HG02885 (cell line): ENCODE measurements around the gene ZNF142.
A peak's percentile ranks its signal among the peaks of the same experiment; 100 is the strongest.
"Not testable (repeated sequence)": the region's sequence is repeated elsewhere in the genome, so short reads cannot be mapped to it uniquely, and the experiment has no call there.

Experiments used
- ATAC-seq: cut with Tn5 transposase; IDR thresholded peaks from one replicate; pipeline ENCODE4 v1.9.1; 2021; ENCODE audit warnings: mild to moderate bottlenecking; ENCODE audit not compliant: unreplicated experiment, poor library complexity

Gene ZNF142

GRCh38 chr2:218659258-218659987 lies at the start of gene ZNF142, which contains the start of gene BCS1L:
Gene ZNF142, minus strand, starts transcription at chr2:218659623. Its CDS starts 3,194 bp downstream, at chr2:218656429.
Gene BCS1L, plus strand, starts transcription at chr2:218659683. Its CDS starts 1,305 bp downstream, at chr2:218660988.
- peak; percentile 98 for ATAC-seq

DNA sequence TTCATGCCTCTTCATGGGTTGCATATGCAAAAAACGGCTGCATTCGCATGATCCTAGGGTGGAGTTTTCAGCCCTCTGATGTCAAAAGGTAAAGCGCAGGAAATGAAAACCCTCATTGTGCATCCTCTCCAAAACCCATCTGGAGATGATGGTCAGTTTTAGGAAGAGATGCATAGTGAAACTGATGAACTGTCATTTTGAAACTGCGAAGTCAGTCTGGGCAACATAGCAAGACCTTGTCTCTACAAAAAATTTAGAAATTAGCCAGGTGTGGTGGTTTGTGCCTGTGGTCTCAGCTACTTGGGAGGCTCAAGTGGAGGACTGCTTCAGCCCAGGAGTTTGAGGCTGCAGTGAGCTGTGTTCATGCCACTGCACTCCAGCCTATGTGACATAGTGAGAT lies 48.7 kb upstream of the ZNF142 start:
- peak; percentile 21 for ATAC-seq

DNA sequence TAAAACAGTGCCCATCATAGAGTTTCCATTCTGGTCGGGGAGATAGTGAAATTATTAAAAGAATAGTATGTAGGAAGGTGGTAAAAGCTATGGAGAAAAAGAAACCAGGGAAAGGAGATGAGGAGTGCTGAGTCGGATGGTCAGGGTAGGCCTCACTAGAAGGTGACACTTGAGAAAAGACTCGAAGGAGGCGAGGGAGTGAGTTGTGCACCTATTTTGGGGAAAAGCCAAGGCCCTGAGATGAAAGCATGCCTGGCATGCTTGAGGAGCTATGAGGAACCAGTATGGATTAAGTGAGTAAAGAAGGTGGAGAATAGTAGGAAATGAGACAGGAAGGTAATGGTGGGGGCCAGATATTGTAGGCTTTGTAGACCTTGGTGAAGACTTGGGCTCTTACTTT lies 43.9 kb upstream of the ZNF142 start:
- ATAC-seq: no peak

- no peak for ATAC-seq
Observed at GRCh38 chr2:218701806-218702205, 42.4 kb upstream of the ZNF142 start.

DNA sequence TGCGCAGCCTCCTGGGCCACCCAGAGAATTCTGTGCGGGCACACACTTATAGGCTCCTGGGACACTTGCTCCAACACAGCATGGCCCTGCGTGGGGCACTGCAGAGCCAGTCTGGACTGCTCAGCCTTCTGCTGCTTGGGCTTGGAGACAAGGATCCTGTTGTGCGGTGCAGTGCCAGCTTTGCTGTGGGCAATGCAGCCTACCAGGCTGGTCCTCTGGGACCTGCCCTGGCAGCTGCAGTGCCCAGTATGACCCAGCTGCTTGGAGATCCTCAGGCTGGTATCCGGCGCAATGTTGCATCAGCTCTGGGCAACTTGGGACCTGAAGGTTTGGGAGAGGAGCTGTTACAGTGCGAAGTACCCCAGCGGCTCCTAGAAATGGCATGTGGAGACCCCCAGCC lies 39.5 kb upstream of the ZNF142 start:
- ATAC-seq: no peak

GRCh38 chr2:218694405-218695145 lies 35.2 kb upstream of the ZNF142 start:
- ATAC-seq: no peak

DNA sequence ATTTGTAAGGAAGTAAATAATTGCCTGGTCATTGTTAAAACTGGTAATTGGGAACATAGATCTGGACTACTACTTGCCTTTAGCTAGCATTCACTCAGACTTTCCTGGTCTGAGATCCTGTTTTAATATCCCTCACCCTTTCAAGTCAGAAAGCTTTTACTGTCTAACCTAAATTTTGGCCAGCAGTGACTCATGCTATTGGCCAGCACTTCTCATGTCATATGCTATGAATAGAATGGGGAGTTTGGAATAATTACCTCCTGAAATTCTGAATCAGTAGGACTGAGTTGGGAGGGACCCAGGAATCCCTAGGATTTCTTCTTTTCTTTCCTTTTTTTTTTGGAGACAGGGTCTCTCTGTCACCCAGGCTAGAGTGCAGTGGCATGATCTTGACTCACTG lies 31.8 kb upstream of the ZNF142 start:
- no peak for ATAC-seq

DNA sequence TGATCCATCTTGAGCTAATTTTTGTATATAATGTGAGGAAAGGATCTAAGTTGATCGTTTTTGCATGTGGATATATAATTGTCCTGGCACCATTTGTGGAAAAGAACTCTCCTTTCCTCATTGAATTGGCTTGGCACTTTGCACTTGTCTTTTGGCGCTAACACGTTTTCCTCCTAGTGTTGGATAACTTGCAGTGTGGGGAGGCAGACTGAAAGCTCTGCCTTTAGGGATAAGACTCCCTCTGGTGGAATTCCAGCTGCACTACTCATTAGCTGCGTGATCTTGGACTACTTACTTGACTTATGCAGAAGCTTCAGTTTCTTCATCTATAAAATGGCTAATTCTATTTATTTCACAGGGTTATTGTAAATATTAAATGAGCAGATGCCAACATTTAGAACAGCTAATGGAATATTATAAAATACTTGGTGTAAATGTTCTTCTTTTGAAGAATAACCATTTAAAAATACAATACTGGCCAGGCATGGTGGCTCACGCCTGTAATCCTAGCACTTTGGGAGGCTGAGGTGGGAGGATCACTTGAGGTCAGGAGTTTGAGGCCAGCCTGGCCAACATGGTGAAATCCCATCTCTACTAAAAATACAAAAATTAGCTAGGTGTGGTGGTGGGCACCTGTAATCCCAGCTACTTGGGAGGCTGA lies 28.1 kb upstream of the ZNF142 start:
- ATAC-seq: not testable (repeated sequence)

- ATAC-seq: no peak
Observed at GRCh38 chr2:218680061-218680460, 20.6 kb upstream of the ZNF142 start.

GRCh38 chr2:218679119-218679518 lies 19.7 kb upstream of the ZNF142 start:
- ATAC-seq: no peak

DNA sequence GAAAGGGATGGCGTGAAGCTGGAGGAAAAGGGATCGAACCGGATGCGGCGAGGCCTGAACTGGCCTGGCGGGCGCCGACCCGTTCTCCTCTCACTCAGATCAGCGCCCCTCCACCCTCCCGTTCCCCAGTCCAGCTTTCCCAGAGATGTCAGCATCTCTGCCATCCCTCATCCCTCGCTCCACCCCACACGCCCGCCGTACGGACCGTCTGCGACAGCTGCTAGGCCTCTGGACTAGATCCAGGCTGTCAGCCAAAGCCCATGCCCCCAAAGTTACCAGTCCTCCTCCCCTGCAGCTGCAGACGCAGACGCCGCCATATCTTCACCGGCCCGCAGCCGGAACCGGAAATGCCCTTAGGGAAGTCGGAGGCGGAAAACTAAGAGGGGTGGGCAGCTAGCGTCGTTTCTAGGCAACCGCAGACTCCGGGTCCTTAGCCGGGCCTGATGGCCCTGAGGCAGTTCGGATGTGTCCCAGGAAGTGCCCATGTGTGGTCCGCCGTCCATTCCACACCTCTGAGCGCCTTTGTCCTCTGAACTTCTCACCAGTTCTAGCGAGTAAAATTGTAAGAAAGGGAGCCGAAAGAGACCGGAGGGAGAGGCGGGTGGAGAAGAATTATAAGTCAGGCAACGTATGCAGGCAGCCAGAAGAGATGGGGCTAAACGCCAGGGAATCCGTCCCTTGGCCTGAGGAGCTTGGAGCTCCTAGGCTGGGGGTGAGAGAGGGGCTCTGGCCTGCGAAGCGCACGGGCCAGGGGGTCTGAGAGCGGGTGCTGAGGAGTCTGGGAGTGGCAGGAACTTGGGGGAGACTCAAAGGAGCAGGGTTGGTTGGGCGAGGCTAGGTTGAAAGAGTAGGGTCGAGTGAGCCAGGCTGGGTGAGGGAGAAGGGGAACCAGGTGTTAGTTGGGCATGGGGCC lies 12.5 kb upstream of the ZNF142 start, which contains the start of the genes RNF25 and STK36:
TSS of gene RNF25 (minus strand) at position 349 of the 913 bp plus-strand sequence. CDS start at position 317, 32 bp downstream.
TSS of gene STK36 (plus strand) at position 433 of the 913 bp plus-strand sequence. CDS start 744 bp downstream, outside the sequence.
- ATAC-seq: peak; percentile 98

DNA sequence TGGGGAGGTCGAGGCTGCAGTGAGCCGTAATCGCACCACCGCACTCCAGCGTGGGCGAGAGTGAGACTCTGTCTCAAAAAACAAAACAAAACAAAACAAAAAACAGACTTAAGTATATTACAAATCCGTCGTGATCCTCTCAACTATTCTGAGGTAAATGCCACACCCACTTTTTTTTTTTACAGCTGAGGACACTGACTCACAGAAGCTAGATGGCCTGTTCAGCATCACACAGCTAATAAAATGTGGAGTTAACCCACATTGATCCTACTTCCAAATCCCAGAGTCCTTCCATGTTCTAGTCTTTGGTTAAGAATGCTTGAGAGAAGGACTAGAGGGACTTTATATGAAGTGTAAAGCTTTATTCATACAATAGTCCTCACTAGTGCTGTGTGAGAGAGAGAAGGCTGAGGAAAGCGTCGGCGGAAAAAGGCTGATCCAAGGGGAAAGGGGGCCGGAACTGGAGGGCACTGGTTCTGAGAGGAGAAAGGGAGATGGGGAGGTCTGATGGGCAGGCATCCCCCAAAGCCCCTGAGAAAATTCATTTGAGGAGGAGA lies 11.8 kb upstream of the ZNF142 start:
- ATAC-seq: no peak

DNA sequence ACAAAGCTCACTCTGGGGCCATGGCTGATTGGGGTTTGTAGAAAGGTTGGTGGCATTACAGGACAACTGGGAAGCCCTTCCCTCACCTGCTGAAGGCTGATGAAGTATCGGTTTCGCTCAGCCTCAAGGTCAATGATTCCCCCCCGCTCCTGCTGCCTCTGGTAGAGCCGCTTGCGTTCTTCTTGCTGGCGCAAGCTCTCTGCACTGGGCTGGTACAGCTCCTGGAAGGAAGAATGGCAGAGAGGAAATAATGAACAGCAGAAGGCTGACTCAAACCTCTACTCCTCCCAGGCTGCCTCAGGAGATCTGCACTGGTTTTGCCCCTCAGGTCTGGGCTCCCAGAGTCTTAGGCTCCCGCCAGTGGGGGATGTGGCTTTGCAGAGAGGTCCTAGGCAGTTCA lies 5.2 kb upstream of the ZNF142 start:
- ATAC-seq: no peak

DNA sequence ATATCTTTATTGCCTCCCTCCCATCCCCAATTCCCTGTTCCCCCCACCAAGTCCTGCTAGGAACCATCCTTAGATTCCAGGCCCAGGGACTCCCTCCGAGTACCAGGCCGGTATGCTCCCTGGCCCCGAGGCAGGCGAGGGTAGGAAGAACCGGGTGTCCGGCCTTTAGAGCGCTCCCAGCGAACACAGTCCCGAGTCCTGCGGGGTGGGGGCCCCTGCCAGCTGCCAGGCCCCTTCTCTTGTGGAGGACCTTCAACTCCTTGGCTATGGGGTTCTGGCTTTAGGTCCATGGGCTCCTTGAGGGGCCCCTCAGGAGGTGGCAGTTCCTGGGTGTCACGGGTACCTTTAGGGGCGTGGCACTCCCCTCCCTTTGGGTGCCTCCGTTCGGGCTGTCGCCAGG lies 4.5 kb upstream of the ZNF142 start:
- no peak for ATAC-seq

DNA sequence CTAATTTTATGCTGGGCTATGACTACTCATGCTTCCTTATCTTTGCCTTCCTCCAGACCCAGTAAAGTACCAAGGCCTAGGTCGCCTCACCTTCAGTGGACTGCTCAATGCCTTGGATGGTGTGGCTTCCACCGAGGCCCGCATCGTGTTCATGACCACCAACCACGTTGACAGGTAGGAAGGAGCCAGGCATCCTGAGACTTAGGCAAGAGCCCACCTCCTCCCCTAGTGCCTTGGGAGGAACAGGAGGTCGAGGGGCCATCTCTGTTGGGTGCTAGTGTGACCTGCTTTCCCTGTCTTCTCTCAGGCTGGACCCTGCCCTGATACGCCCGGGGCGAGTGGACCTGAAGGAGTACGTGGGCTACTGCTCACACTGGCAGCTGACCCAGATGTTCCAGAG lies 3.4 kb upstream of the ZNF142 start:
- ATAC-seq: no peak

- no peak for ATAC-seq
Observed at GRCh38 chr2:218662377-218662776, 3.0 kb upstream of the ZNF142 start.

DNA sequence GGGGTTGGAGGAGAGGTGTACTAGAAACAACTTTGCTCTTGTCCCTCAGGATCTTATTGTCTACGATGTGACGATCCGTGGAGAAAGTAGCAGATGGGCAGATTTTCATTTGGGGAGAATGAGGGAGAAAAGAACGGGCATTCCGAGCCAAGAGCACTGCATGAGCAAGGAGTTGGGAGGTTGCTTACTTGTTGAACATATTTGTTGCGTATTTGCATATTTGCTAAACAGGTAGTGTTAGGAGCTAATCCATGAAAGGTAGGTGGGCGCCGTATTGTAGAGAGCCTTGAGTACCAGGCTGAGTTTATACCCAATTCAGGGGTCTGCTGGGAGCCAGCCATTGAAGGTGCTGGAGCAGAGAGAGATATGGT lies 550 bp upstream of the ZNF142 start:
- ATAC-seq: no peak

DNA sequence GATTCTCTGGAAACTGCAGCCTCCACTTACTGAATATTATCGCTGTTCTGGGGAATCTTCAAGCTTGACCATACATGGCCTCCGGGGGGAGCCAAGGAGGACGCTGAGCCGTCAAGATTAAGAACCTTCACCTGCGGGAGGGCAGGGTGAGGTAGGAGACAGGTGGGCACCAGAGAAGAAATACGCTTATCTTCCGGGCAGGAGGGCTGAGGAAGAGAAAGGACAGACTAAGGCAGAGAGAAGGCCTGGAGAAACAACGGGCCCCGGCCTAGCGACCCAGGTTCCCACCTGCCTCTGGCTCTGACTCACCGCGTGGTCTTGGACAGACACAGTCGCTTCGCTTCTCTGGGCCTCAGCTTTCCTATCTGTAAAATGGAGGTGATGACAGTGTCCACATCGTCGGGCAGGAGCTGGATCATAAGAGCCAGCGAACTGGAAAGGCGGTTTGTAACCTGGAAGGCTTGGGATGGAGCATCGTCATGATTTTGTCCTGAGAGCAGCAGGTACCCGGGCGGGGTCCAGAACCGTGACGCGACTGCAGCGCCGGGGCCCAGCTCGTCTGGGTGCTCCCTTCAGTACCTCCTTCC lies 659 bp downstream of the ZNF142 start:
- peak; percentile 31 for ATAC-seq

GRCh38 chr2:218655751-218656150 lies 3.7 kb downstream of the ZNF142 start:
- ATAC-seq: no peak
